K562 (cell line): ENCODE data around the gene GDAP2. TPM values are rescaled to one million over a fixed set of nuclear protein-coding genes. Genes with fewer than 3 reads are reported as not detected.

ENCODE experiments used
- SMAD1 ChIP-seq: fragments of 150-350 bp; IDR thresholded peaks from 2 replicates; pipeline ENCODE4 v1.6.1; 2014; ENCODE audit warnings: low read length, low read depth; ENCODE audit not compliant: partially characterized antibody
- SMARCA5 ChIP-seq: fragments of 450-650 bp; IDR thresholded peaks from 2 replicates; pipeline ENCODE4 v1.6.1; 2016
- polyA plus RNA-seq, 8 experiments: library from polyadenylated mRNA; depleted of rRNA in 4 of 8; stranded (reverse) in 5 of 8; unstranded in 3 of 8; fragments of >200 nt; fragmentation: Nextera tagmentation in 2 of 8; fragmentation: Illumina TruSeq in 1 of 8; extraction: Ambion mirVana in 2 of 8; extraction: Trizol in 1 of 8; gene quantifications; 2 replicates each; pipeline versions ENCODE4 v1.2.1 to v1.2.3, GENCODE V29; 2011 to 2014; ENCODE audit warnings: inconsistent platforms in 1 of 8, missing spikeins in 1 of 8
- total RNA-seq, 7 experiments: library from RNA; depleted of rRNA in 6 of 7; stranded (reverse); fragments of >200 nt in 6 of 7; fragmentation: Illumina TruSeq in 2 of 7; extraction: Trizol in 2 of 7; gene quantifications; 2 replicates each; pipeline versions ENCODE4 v1.2.1 to v1.2.3, GENCODE V29; 2011 to 2021; ENCODE audit warnings: low replicate concordance in 1 of 7
- TF ChIP-seq, protein P1 (sequence below), 2 experiments: fragments of 450-650 bp; formaldehyde crosslinking in 1 of 2; IDR thresholded peaks; 2 replicates each; pipeline versions ENCODE4 v1.4.0 to v1.6.1; 2014 to 2020; ENCODE audit warnings: mild to moderate bottlenecking in 2 of 2, borderline replicate concordance in 1 of 2, low read depth in 1 of 2

Gene GDAP2
- total and polyA plus RNA-seq, 9 of the 15 experiments (the other 6 are each of a cell fraction or from before 2014, with no cell fraction given) = 4.1 to 23.1 (median 13.2) TPM

DNA sequence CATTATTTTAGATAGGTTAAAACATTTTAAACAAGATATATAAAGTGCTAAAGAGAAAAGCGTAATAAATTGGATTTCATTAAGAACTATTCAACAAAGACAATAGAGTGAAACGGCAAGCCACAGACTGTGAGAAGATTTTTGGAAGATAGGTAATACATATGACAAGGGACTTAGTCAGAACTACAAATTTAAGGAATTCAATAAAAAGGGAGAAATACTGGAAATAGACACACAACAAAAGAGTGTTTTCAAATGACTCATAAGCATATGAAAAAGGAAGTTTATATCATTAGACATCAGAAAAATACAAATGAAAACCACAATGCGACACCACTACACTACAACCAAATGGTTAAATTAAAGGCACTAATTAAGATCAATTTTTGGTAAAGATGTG lies 90.5 kb downstream of the GDAP2 start (continued):
- TF ChIP-seq, protein P1, sequence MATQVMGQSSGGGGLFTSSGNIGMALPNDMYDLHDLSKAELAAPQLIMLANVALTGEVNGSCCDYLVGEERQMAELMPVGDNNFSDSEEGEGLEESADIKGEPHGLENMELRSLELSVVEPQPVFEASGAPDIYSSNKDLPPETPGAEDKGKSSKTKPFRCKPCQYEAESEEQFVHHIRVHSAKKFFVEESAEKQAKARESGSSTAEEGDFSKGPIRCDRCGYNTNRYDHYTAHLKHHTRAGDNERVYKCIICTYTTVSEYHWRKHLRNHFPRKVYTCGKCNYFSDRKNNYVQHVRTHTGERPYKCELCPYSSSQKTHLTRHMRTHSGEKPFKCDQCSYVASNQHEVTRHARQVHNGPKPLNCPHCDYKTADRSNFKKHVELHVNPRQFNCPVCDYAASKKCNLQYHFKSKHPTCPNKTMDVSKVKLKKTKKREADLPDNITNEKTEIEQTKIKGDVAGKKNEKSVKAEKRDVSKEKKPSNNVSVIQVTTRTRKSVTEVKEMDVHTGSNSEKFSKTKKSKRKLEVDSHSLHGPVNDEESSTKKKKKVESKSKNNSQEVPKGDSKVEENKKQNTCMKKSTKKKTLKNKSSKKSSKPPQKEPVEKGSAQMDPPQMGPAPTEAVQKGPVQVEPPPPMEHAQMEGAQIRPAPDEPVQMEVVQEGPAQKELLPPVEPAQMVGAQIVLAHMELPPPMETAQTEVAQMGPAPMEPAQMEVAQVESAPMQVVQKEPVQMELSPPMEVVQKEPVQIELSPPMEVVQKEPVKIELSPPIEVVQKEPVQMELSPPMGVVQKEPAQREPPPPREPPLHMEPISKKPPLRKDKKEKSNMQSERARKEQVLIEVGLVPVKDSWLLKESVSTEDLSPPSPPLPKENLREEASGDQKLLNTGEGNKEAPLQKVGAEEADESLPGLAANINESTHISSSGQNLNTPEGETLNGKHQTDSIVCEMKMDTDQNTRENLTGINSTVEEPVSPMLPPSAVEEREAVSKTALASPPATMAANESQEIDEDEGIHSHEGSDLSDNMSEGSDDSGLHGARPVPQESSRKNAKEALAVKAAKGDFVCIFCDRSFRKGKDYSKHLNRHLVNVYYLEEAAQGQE (IDR thresholded peaks at IDR 0.05; ENCODE audit: borderline replicate concordance) = no peak
- TF ChIP-seq, protein P1 (CRISPR knock-in tag; IDR thresholded peaks at IDR 0.05; ENCODE audit: low read depth) = no peak
- no peak for TF ChIP-seq SMAD1
- TF ChIP-seq SMARCA5 = no peak
